GM21737 (cell line): Measurements from ENCODE around the gene SLC5A7.

Source experiments
- ATAC-seq: cut with Tn5 transposase; IDR thresholded peaks from one replicate; pipeline ENCODE4 v1.9.1; 2021; ENCODE audit warnings: mild to moderate bottlenecking, moderate library complexity; ENCODE audit not compliant: unreplicated experiment

SLC5A7 gene

GRCh38 chr2:107986278-107987217 lies at the start of gene SLC5A7:
Gene SLC5A7, plus strand, starts transcription at chr2:107986524. Its CDS starts 1,632 bp downstream, at chr2:107988156.
- no peak for ATAC-seq

GRCh38 chr2:107961395-107961794 lies 24.9 kb upstream of the SLC5A7 start:
- ATAC-seq, result no peak

- ATAC-seq, result no peak
These were observed 22.1 kb upstream of the SLC5A7 start for GRCh38 chr2:107964185-107964584.

- no peak for ATAC-seq
These were observed 1.6 kb upstream of the SLC5A7 start for GRCh38 chr2:107984707-107985106.

- ATAC-seq, result no peak
These were observed 1.8 kb downstream of the SLC5A7 start for GRCh38 chr2:107988108-107988507.

GRCh38 chr2:107989445-107989844 lies 3.1 kb downstream of the SLC5A7 start:
- ATAC-seq, result no peak

- ATAC-seq, result no peak
These were observed 4.4 kb downstream of the SLC5A7 start for GRCh38 chr2:107990718-107991117.

GRCh38 chr2:107992069-107992468 lies 5.7 kb downstream of the SLC5A7 start:
- ATAC-seq, result no peak

GRCh38 chr2:107999158-107999557 lies 12.8 kb downstream of the SLC5A7 start:
- ATAC-seq, result no peak

GRCh38 chr2:108010912-108011591 lies 24.7 kb downstream of the SLC5A7 start:
- no peak for ATAC-seq

- no peak for ATAC-seq
These were observed 27.0 kb downstream of the SLC5A7 start for GRCh38 chr2:108013305-108013704.

GRCh38 chr2:108022628-108023027 lies 36.3 kb downstream of the SLC5A7 start:
- ATAC-seq, result no peak

- ATAC-seq, result no peak
These were observed 37.5 kb downstream of the SLC5A7 start for GRCh38 chr2:108023776-108024175.

- no peak for ATAC-seq
These were observed 39.9 kb downstream of the SLC5A7 start for GRCh38 chr2:108026092-108026794.

- ATAC-seq, result no peak
These were observed 43.2 kb downstream of the SLC5A7 start for GRCh38 chr2:108029496-108029895.

GRCh38 chr2:108029912-108030311 lies 43.6 kb downstream of the SLC5A7 start:
- no peak for ATAC-seq

- ATAC-seq, result no peak
These were observed 45.2 kb downstream of the SLC5A7 start for GRCh38 chr2:108031471-108031941.

GRCh38 chr2:108034843-108035242 lies 48.5 kb downstream of the SLC5A7 start:
- no peak for ATAC-seq

- no peak for ATAC-seq
These were observed 62.4 kb downstream of the SLC5A7 start for GRCh38 chr2:108048752-108049151.

- ATAC-seq, result no peak
These were observed 72.3 kb downstream of the SLC5A7 start for GRCh38 chr2:108058576-108059137.
